Measurements from ENCODE around the gene DKK1. TPM values are rescaled to one million over a fixed set of nuclear protein-coding genes. Genes with fewer than 3 reads are reported as not detected.

Gene DKK1
- total and polyA plus RNA-seq, 4 donors = 0.08 to 1.1 (median 0.20) TPM; not detected in 1

- no peak overlapping the region for H3K9ac ChIP-seq (ENCODE audit: low read depth in 1 of 2, low read length in 2 of 2)
- 55% methylated on average over 4 of the region's 4 CpGs for WGBS
- peaks cover 0 to 3% (median 1%) of the 10 kb centered on the region in 4 donors for H3K27me3 ChIP-seq (ENCODE audit: control insufficient read depth in 4 of 4, insufficient read depth in 4 of 4, low read length in 3 of 4)
- no peak for DNase-seq (ENCODE audit: low spot score)
- peaks cover 0 to 2% (median 0%) of the 10 kb centered on the region in 4 donors for H3K9me3 ChIP-seq (ENCODE audit: control insufficient read depth in 4 of 4, low read length in 3 of 4)
- H3K36me3 ChIP-seq (ENCODE audit: control insufficient read depth in 4 of 4, insufficient read depth in 3 of 4, low read depth in 1 of 4, low read length in 3 of 4) = no peaks in the 10 kb centered on the region
- H3K27ac ChIP-seq (ENCODE audit: low read depth in 1 of 2, low read length in 2 of 2) = no peak overlapping the region
- TF ChIP-seq NR2F2 (IDR thresholded peaks at IDR 0.05) = no peak
- no peak for TF ChIP-seq JUND (IDR thresholded peaks at IDR 0.05)
- H3K4me1 ChIP-seq (ENCODE audit: control insufficient read depth in 4 of 4, insufficient read depth in 4 of 4, low read length in 3 of 4) = no peaks in the 10 kb centered on the region
- H3K4me3 ChIP-seq (ENCODE audit: low read depth in 1 of 3, low read length in 3 of 3) = no peak overlapping the region
These were observed 29.4 kb downstream of the DKK1 start for GRCh38 chr10:52343439-52343838.

GRCh38 chr10:52346394-52347326, 32.6 kb downstream of the DKK1 start:
- H3K36me3 ChIP-seq (ENCODE audit: control insufficient read depth in 4 of 4, insufficient read depth in 3 of 4, low read depth in 1 of 4, low read length in 3 of 4) = no peaks in the 10 kb centered on the region
- no peak overlapping the region for H3K9ac ChIP-seq (ENCODE audit: low read depth in 1 of 2, low read length in 2 of 2)
- peaks cover 0 to 2% (median 0%) of the 10 kb centered on the region in 4 donors for H3K9me3 ChIP-seq (ENCODE audit: control insufficient read depth in 4 of 4, low read length in 3 of 4)
- no peak for DNase-seq (ENCODE audit: low spot score)
- no peaks in the 10 kb centered on the region for H3K4me1 ChIP-seq (ENCODE audit: control insufficient read depth in 4 of 4, insufficient read depth in 4 of 4, low read length in 3 of 4)
- H3K27ac ChIP-seq (ENCODE audit: low read depth in 1 of 2, low read length in 2 of 2) = no peak overlapping the region
- peaks cover 0 to 3% (median 1%) of the 10 kb centered on the region in 4 donors for H3K27me3 ChIP-seq (ENCODE audit: control insufficient read depth in 4 of 4, insufficient read depth in 4 of 4, low read length in 3 of 4)
- no peak overlapping the region for H3K4me3 ChIP-seq (ENCODE audit: low read depth in 1 of 3, low read length in 3 of 3)
- WGBS = 93% methylated on average over 27 of the region's 27 CpGs
- no peak for TF ChIP-seq FOXA1 (IDR thresholded peaks at IDR 0.05)
- TF ChIP-seq CTCF (IDR thresholded peaks at IDR 0.05; ENCODE audit: low read depth, low read length, missing input control) = no peak
- no peak for TF ChIP-seq SP1 (IDR thresholded peaks at IDR 0.05)
- no peak for TF ChIP-seq RXRA (IDR thresholded peaks at IDR 0.05)
- TF ChIP-seq YY1 (IDR thresholded peaks at IDR 0.05) = no peak
- TF ChIP-seq, protein P1, sequence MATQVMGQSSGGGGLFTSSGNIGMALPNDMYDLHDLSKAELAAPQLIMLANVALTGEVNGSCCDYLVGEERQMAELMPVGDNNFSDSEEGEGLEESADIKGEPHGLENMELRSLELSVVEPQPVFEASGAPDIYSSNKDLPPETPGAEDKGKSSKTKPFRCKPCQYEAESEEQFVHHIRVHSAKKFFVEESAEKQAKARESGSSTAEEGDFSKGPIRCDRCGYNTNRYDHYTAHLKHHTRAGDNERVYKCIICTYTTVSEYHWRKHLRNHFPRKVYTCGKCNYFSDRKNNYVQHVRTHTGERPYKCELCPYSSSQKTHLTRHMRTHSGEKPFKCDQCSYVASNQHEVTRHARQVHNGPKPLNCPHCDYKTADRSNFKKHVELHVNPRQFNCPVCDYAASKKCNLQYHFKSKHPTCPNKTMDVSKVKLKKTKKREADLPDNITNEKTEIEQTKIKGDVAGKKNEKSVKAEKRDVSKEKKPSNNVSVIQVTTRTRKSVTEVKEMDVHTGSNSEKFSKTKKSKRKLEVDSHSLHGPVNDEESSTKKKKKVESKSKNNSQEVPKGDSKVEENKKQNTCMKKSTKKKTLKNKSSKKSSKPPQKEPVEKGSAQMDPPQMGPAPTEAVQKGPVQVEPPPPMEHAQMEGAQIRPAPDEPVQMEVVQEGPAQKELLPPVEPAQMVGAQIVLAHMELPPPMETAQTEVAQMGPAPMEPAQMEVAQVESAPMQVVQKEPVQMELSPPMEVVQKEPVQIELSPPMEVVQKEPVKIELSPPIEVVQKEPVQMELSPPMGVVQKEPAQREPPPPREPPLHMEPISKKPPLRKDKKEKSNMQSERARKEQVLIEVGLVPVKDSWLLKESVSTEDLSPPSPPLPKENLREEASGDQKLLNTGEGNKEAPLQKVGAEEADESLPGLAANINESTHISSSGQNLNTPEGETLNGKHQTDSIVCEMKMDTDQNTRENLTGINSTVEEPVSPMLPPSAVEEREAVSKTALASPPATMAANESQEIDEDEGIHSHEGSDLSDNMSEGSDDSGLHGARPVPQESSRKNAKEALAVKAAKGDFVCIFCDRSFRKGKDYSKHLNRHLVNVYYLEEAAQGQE (IDR thresholded peaks at IDR 0.05) = no peak
- TF ChIP-seq FOXA2 (IDR thresholded peaks at IDR 0.05) = no peak
- no peak for TF ChIP-seq HNF4G (IDR thresholded peaks at IDR 0.05)
- TF ChIP-seq JUND (IDR thresholded peaks at IDR 0.05) = no peak
- no peak for TF ChIP-seq TAF1 (conservative IDR thresholded peaks at IDR 0.05)
- TF ChIP-seq HNF4A (conservative IDR thresholded peaks at IDR 0.05) = no peak
- no peak for TF ChIP-seq EGR1 (IDR thresholded peaks at IDR 0.05; ENCODE audit: low read depth in 2 of 2)
- TF ChIP-seq, protein P2, sequence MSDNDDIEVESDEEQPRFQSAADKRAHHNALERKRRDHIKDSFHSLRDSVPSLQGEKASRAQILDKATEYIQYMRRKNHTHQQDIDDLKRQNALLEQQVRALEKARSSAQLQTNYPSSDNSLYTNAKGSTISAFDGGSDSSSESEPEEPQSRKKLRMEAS (IDR thresholded peaks at IDR 0.05) = no peak
